H9 (cell line): Measurements from ENCODE around the gene ABLIM3. TPM values are rescaled to one million over a fixed set of nuclear protein-coding genes. Genes with fewer than 3 reads are reported as not detected.
"Not testable (repeated sequence)": the region's sequence is repeated elsewhere in the genome, so short reads cannot be mapped to it uniquely, and the experiment has no call there.

ENCODE experiments used
- DNase-seq: peaks from one replicate; pipeline ENCODE4 v3.0.0-alpha.2; 2017
- H2AFZ ChIP-seq: one replicate; pipeline ENCODE4 v1.6.1; 2013; ENCODE audit warnings: mild to moderate bottlenecking, low read length, control low read depth, moderate library complexity
- H2AK5ac ChIP-seq: 2 replicates; pipeline ENCODE4 v1.6.1; 2013; ENCODE audit warnings: low read length, control low read depth, mixed read lengths; ENCODE audit not compliant: insufficient read length
- H2BK120ac ChIP-seq: one replicate; pipeline ENCODE4 v1.6.1; 2013; ENCODE audit warnings: low read depth, mild to moderate bottlenecking, low read length, control low read depth, inconsistent platforms; ENCODE audit not compliant: poor library complexity, severe bottlenecking
- H2BK12ac ChIP-seq: 2 replicates; pipeline ENCODE4 v1.6.1; 2013; ENCODE audit warnings: low read length, control low read depth, mixed read lengths, low read depth; ENCODE audit not compliant: insufficient read length
- H2BK15ac ChIP-seq: 2 replicates; pipeline ENCODE4 v1.6.1; 2013; ENCODE audit warnings: low read depth, low read length, control low read depth
- H2BK20ac ChIP-seq: one replicate; pipeline ENCODE4 v1.6.1; 2013; ENCODE audit warnings: low read depth, mild to moderate bottlenecking, low read length, control low read depth, inconsistent platforms; ENCODE audit not compliant: poor library complexity, severe bottlenecking
- H2BK5ac ChIP-seq: 2 replicates; pipeline ENCODE4 v1.6.1; 2013; ENCODE audit warnings: low read length, control low read depth, mixed read lengths; ENCODE audit not compliant: insufficient read length
- H3K14ac ChIP-seq: 2 replicates; pipeline ENCODE4 v1.6.1; 2013; ENCODE audit warnings: low read length, control low read depth; ENCODE audit not compliant: insufficient read depth
- H3K18ac ChIP-seq: 2 replicates; pipeline ENCODE4 v1.6.1; 2013; ENCODE audit warnings: low read depth, mild to moderate bottlenecking, mixed read lengths, low read length, control low read depth; ENCODE audit not compliant: insufficient read length
- H3K23ac ChIP-seq: 2 replicates; pipeline ENCODE4 v1.6.1; 2013; ENCODE audit warnings: low read length, control low read depth, mixed read lengths, low read depth; ENCODE audit not compliant: insufficient read length
- H3K23me2 ChIP-seq: 2 replicates; pipeline ENCODE4 v1.6.1; 2013; ENCODE audit warnings: low read depth, mild to moderate bottlenecking, mixed read lengths, low read length, control low read depth; ENCODE audit not compliant: insufficient read length, poor library complexity, severe bottlenecking
- H3K27ac ChIP-seq: 2 replicates; pipeline ENCODE4 v1.5.1; 2013; ENCODE audit warnings: low read length, control low read depth, mixed read lengths, low read depth; ENCODE audit not compliant: insufficient read length
- H3K27me3 ChIP-seq: 2 replicates; pipeline ENCODE4 v1.6.1; 2013; ENCODE audit warnings: low read length, control low read depth, inconsistent platforms; ENCODE audit not compliant: insufficient read depth
- H3K4ac ChIP-seq: 2 replicates; pipeline ENCODE4 v1.6.1; 2013; ENCODE audit warnings: low read depth, mild to moderate bottlenecking, control low read depth, inconsistent platforms, low read length, moderate library complexity
- H3K4me1 ChIP-seq: 2 replicates; pipeline ENCODE4 v1.6.1; 2013; ENCODE audit warnings: low read length, control low read depth, inconsistent platforms; ENCODE audit not compliant: insufficient read depth
- H3K4me2 ChIP-seq: 2 replicates; pipeline ENCODE4 v1.6.1; 2013; ENCODE audit warnings: low read length, control low read depth, mixed read lengths; ENCODE audit not compliant: insufficient read length, insufficient read depth
- H3K56ac ChIP-seq: 2 replicates; pipeline ENCODE4 v1.6.1; 2013; ENCODE audit warnings: low read depth, mild to moderate bottlenecking, mixed read lengths, low read length, control low read depth; ENCODE audit not compliant: insufficient read length
- H3K79me1 ChIP-seq: 2 replicates; pipeline ENCODE4 v1.6.1; 2013; ENCODE audit warnings: low read depth, mild to moderate bottlenecking, moderate library complexity, low read length, control low read depth, inconsistent platforms; ENCODE audit not compliant: insufficient read depth, poor library complexity, severe bottlenecking
- H3K79me2 ChIP-seq: 2 replicates; pipeline ENCODE4 v1.6.1; 2013; ENCODE audit warnings: low read length, control low read depth, inconsistent platforms; ENCODE audit not compliant: insufficient read depth
- H3K9ac ChIP-seq: 2 replicates; pipeline ENCODE4 v1.6.1; 2013; ENCODE audit warnings: low read length, control low read depth, mixed read lengths; ENCODE audit not compliant: insufficient read length; ENCODE audit errors: extremely low read depth
- H3K9me3 ChIP-seq: one replicate; pipeline ENCODE4 v1.6.1; 2013; ENCODE audit warnings: low read depth, low read length, inconsistent platforms; ENCODE audit not compliant: control insufficient read depth
- H3T11ph ChIP-seq: one replicate; pipeline ENCODE4 v1.6.1; 2013; ENCODE audit warnings: mild to moderate bottlenecking, low read length, control low read depth, inconsistent platforms
- H4K20me1 ChIP-seq: one replicate; pipeline ENCODE4 v1.6.1; 2013; ENCODE audit not compliant: control insufficient read depth, insufficient read length, insufficient read depth
- H4K5ac ChIP-seq: 2 replicates; pipeline ENCODE4 v1.6.1; 2013; ENCODE audit warnings: low read depth, mild to moderate bottlenecking, mixed read lengths, low read length, control low read depth; ENCODE audit not compliant: insufficient read length
- H4K8ac ChIP-seq: replicated peaks from 2 replicates; pipeline ENCODE4 v1.6.1; 2013; ENCODE audit warnings: low read length, control low read depth, mixed read lengths, low read depth; ENCODE audit not compliant: insufficient read length
- H4K91ac ChIP-seq: 2 replicates; pipeline ENCODE4 v1.6.1; 2013; ENCODE audit warnings: low read depth, mild to moderate bottlenecking, moderate library complexity, mixed read lengths, low read length, control low read depth; ENCODE audit not compliant: insufficient read length
- H3K27ac Mint-ChIP-seq, 3 experiments: 2 replicates in 2 of 3; 3 replicates in 1 of 3; pipeline ENCODE4 v1.8.0; 2020 to 2021; ENCODE audit warnings: mixed read lengths in 3 of 3, mild to moderate bottlenecking in 1 of 3, moderate library complexity in 1 of 3
- H3K27me3 Mint-ChIP-seq: 2 replicates; pipeline ENCODE4 v1.8.0; 2021; ENCODE audit warnings: low read depth, mild to moderate bottlenecking, moderate library complexity, mixed read lengths
- H3K36me3 Mint-ChIP-seq, 3 experiments: 2 replicates in 2 of 3; 3 replicates in 1 of 3; pipeline ENCODE4 v1.8.0; 2020 to 2021; ENCODE audit warnings: low read depth in 3 of 3, mixed read lengths in 3 of 3; ENCODE audit not compliant: insufficient read depth in 1 of 3
- H3K4me1 Mint-ChIP-seq, 2 experiments: 2 replicates each; pipeline ENCODE4 v1.8.0; 2020; ENCODE audit warnings: mixed read lengths in 2 of 2
- H3K4me3 Mint-ChIP-seq, 2 experiments: 2 replicates in 1 of 2; 3 replicates in 1 of 2; pipeline ENCODE4 v1.8.0; 2020 to 2021; ENCODE audit warnings: mild to moderate bottlenecking in 2 of 2, mixed read lengths in 2 of 2, moderate library complexity in 1 of 2
- H3K9me3 Mint-ChIP-seq, 2 experiments: 2 replicates in 1 of 2; 3 replicates in 1 of 2; pipeline ENCODE4 v1.8.0; 2020; ENCODE audit warnings: mild to moderate bottlenecking in 2 of 2, mixed read lengths in 2 of 2, moderate library complexity in 1 of 2
- WGBS: extraction: QIAGEN DNeasy Blood & Tissue Kit; methylation state at CpG from one replicate; pipeline ENCODE4 v1.1.7; 2013; ENCODE audit warnings: missing lambda C conversion rate, low lambda C conversion rate, mixed read lengths; ENCODE audit not compliant: insufficient read length; ENCODE audit errors: extremely low coverage; 5-methylcytosine and 5-hydroxymethylcytosine counted together
- total RNA-seq: library from RNA; stranded (reverse); gene quantifications from 2 replicates; pipeline ENCODE4 v1.2.1, GENCODE V29; 2021
- TF ChIP-seq, protein P1 (sequence below): fragments of 200-600 bp; sonication (generic); conservative IDR thresholded peaks from 3 replicates; pipeline ENCODE4 v1.8.0; 2021; ENCODE audit warnings: antibody characterized with exemption, mild to moderate bottlenecking

ABLIM3 gene
- total RNA-seq, 1 experiment from 2014 or later, result 0.20 TPM

DNA sequence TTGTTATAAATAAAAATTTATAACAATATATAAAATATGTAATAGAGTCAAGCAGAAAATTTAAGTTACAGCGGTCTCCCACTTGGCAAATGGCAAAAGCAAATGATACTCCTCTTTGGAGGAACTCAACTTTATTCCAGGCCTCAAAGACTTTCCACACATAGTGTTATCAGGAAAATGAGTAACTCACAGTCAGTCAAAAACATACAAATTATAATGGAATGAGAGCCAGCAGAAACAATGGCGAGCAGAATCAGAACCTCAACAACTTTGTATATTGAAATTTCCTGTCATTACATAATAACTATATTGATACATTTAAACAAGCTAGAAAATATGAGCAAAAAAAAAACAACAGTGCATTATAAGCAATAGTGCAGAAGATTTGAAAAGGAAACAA, 45.2 kb downstream of the ABLIM3 start:
- Histone ChIP-seq H3K79me1 (no peaks in the 10 kb centered on the region), H3K14ac (no peak overlapping the region), H2BK15ac (no peak overlapping the region), H4K91ac (no peak overlapping the region), H3K23me2 (no peaks in the 10 kb centered on the region), H4K8ac (no peak overlapping the region), H2BK120ac (no peak overlapping the region), H3K4ac (no peak overlapping the region), H3K4me1 (no peaks in the 10 kb centered on the region), H4K20me1 (no peaks in the 10 kb centered on the region), H3K23ac (no peak overlapping the region), H3K27ac (no peak overlapping the region), H4K5ac (no peak overlapping the region), H3K56ac (no peak overlapping the region), H3T11ph (no peak overlapping the region), H2AFZ (no peak overlapping the region), H3K9me3 (no peaks in the 10 kb centered on the region), H3K4me2 (no peak overlapping the region), H2BK20ac (no peak overlapping the region), H3K27me3 (no peaks in the 10 kb centered on the region), H2BK5ac (no peak overlapping the region), H3K79me2 (no peaks in the 10 kb centered on the region), H3K9ac (no peak overlapping the region), H3K18ac (no peak overlapping the region), H2BK12ac (no peak overlapping the region), H2AK5ac (no peak overlapping the region)
- no peak for DNase-seq
- no CpG with 5 or more reads among the region's 2 CpGs for WGBS
- Mint-ChIP-seq H3K27ac (no peak overlapping the region), H3K4me1 (peaks cover 0 to 4% of the 10 kb centered on the region in 2 experiments; a peak in 2 of 4 replicates), H3K4me3 (no peak overlapping the region), H3K36me3 (no peaks in the 10 kb centered on the region), H3K27me3 (no peaks in the 10 kb centered on the region), H3K9me3 (no peaks in the 10 kb centered on the region)
- TF ChIP-seq, protein P1, sequence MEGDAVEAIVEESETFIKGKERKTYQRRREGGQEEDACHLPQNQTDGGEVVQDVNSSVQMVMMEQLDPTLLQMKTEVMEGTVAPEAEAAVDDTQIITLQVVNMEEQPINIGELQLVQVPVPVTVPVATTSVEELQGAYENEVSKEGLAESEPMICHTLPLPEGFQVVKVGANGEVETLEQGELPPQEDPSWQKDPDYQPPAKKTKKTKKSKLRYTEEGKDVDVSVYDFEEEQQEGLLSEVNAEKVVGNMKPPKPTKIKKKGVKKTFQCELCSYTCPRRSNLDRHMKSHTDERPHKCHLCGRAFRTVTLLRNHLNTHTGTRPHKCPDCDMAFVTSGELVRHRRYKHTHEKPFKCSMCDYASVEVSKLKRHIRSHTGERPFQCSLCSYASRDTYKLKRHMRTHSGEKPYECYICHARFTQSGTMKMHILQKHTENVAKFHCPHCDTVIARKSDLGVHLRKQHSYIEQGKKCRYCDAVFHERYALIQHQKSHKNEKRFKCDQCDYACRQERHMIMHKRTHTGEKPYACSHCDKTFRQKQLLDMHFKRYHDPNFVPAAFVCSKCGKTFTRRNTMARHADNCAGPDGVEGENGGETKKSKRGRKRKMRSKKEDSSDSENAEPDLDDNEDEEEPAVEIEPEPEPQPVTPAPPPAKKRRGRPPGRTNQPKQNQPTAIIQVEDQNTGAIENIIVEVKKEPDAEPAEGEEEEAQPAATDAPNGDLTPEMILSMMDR, result no peak

DNA sequence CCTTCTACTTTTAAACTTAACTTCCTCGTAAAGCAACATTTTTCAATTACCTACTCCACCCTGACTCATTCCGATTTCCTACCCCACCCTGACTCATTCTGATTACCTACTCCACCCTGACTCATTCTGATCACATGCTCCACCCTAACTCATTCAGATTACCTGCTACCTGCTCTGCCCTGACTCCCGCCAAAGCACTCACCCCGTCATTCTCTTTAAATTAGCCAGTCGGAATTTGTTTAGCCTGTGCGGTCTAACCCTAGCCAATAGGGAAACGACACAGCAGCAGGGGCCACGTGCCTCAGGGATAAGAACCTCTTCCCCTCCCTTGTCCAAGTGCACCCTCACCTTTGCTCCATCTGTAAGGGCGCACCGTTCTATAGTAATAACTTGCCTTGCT, 46.3 kb downstream of the ABLIM3 start:
- not testable (repeated sequence) for H2BK120ac ChIP-seq, H3K4me2 ChIP-seq, H4K5ac ChIP-seq, H3K9ac ChIP-seq, H3K4me1 ChIP-seq, H3K23ac ChIP-seq, H3K27me3 ChIP-seq, H2AFZ ChIP-seq, H3K9me3 Mint-ChIP-seq, H4K91ac ChIP-seq, H2BK5ac ChIP-seq, H4K8ac ChIP-seq, H2BK20ac ChIP-seq, H3K79me2 ChIP-seq, H3K36me3 Mint-ChIP-seq, H2BK15ac ChIP-seq, H2BK12ac ChIP-seq, H3T11ph ChIP-seq, H3K18ac ChIP-seq, H3K27ac Mint-ChIP-seq, H3K4ac ChIP-seq, H3K27me3 Mint-ChIP-seq, H3K4me1 Mint-ChIP-seq, H3K14ac ChIP-seq, H3K79me1 ChIP-seq, H3K23me2 ChIP-seq, H4K20me1 ChIP-seq, H3K4me3 Mint-ChIP-seq, H3K56ac ChIP-seq, H3K9me3 ChIP-seq, H2AK5ac ChIP-seq, DNase-seq, H3K27ac ChIP-seq
- WGBS, result no CpG with 5 or more reads among the region's 10 CpGs
